Renal cortex interstitium (tissue), 11 donors: ENCODE measurements around the gene CBLL1. TPM values are rescaled to one million over a fixed set of nuclear protein-coding genes. Genes with fewer than 3 reads are reported as not detected.

ENCODE experiments used
- DNase-seq, 11 donors: peaks; one replicate each; pipeline ENCODE4 v3.0.0-alpha.2; 2013; ENCODE audit warnings: low read depth in 9 of 11, low spot score in 4 of 11; ENCODE audit errors: extremely low read depth in 1 of 11
- polyA plus RNA-seq, 3 donors: library from polyadenylated mRNA; unstranded; fragments of 120-200 nt; gene quantifications; one replicate each; pipeline ENCODE4 v1.2.1, GENCODE V29; 2013; ENCODE audit not compliant: insufficient read length in 3 of 3

The CBLL1 gene
- polyA plus RNA-seq, 3 donors, result 27.8 to 34.6 (median 30.5) TPM

- DNase-seq, result peak in 7 of 11 donors; percentile 15 to 56 (median 41)
Measured at GRCh38 chr7:107725138-107725740, 18.7 kb upstream of the CBLL1 start.

- no peak for DNase-seq
Measured at GRCh38 chr7:107726356-107727130, 17.4 kb upstream of the CBLL1 start.

- DNase-seq, result no peak
Measured at GRCh38 chr7:107728276-107728675, 15.7 kb upstream of the CBLL1 start.

GRCh38 chr7:107742678-107743566 lies 1.0 kb upstream of the CBLL1 start:
- peak in 3 of 11 donors; percentile 2 to 36 (median 30) for DNase-seq

- peak in 3 of 11 donors; percentile 1 to 21 (median 4) for DNase-seq
Measured at GRCh38 chr7:107744345-107744750, 406 bp downstream of the CBLL1 start.

- no peak for DNase-seq
Measured at GRCh38 chr7:107746006-107746405, 2.1 kb downstream of the CBLL1 start.

GRCh38 chr7:107751113-107751512 lies 7.2 kb downstream of the CBLL1 start:
- DNase-seq, result no peak

- no peak for DNase-seq
Measured at GRCh38 chr7:107754642-107755041, 10.7 kb downstream of the CBLL1 start.

GRCh38 chr7:107758667-107759066 lies 14.7 kb downstream of the CBLL1 start:
- no peak for DNase-seq

- no peak for DNase-seq
Measured at GRCh38 chr7:107767391-107767790, 23.4 kb downstream of the CBLL1 start.

- no peak for DNase-seq
Measured at GRCh38 chr7:107768263-107768662, 24.3 kb downstream of the CBLL1 start.

- no peak for DNase-seq
Measured at GRCh38 chr7:107773027-107773426, 29.1 kb downstream of the CBLL1 start.

GRCh38 chr7:107777702-107778101 lies 33.8 kb downstream of the CBLL1 start:
- no peak for DNase-seq

- DNase-seq, result no peak
Measured at GRCh38 chr7:107778283-107778682, 34.3 kb downstream of the CBLL1 start.

GRCh38 chr7:107779647-107780099 lies 35.7 kb downstream of the CBLL1 start:
- DNase-seq, result no peak

- no peak for DNase-seq
Measured at GRCh38 chr7:107782374-107782773, 38.4 kb downstream of the CBLL1 start.

- no peak for DNase-seq
Measured at GRCh38 chr7:107783648-107784047, 39.7 kb downstream of the CBLL1 start.

- DNase-seq, result no peak
Measured at GRCh38 chr7:107785170-107785569, 41.2 kb downstream of the CBLL1 start.

GRCh38 chr7:107785926-107786325 lies 42.0 kb downstream of the CBLL1 start:
- DNase-seq, result no peak

- no peak for DNase-seq
Measured at GRCh38 chr7:107788216-107788615, 44.3 kb downstream of the CBLL1 start.
